DND-41 (cell line): ENCODE data around the gene CPNE9.

Experiments
- ATAC-seq: fragments of 200-7000 bp; cut with Tn5 transposase; 3 replicates; pipeline ENCODE4 v1.9.1; 2021; ENCODE audit warnings: low read depth; ENCODE audit not compliant: insufficient read depth
- DNase-seq: peaks from one replicate; pipeline ENCODE4 v3.0.0-alpha.2; 2020
- H2AFZ ChIP-seq: 2 replicates; pipeline ENCODE4 v1.6.0; 2012; ENCODE audit warnings: low read depth, low read length
- H3K27ac ChIP-seq: 2 replicates; pipeline ENCODE4 v1.5.1; 2012; ENCODE audit warnings: low read length, inconsistent platforms
- H3K27me3 ChIP-seq: fragments of 200-600 bp; sonication (generic); 2 replicates; pipeline ENCODE4 v1.6.0; 2012; ENCODE audit warnings: low read length, mild to moderate bottlenecking, inconsistent platforms; ENCODE audit not compliant: insufficient read depth, poor library complexity
- H3K36me3 ChIP-seq: 2 replicates; pipeline ENCODE4 v1.5.1; 2012; ENCODE audit warnings: low read length, inconsistent platforms; ENCODE audit not compliant: insufficient read depth
- H3K4me1 ChIP-seq: 2 replicates; pipeline ENCODE4 v1.5.1; 2012; ENCODE audit warnings: mild to moderate bottlenecking, low read length; ENCODE audit not compliant: insufficient read depth
- H3K4me2 ChIP-seq: 2 replicates; pipeline ENCODE4 v1.6.0; 2012; ENCODE audit warnings: mild to moderate bottlenecking, moderate library complexity, low read length, inconsistent platforms; ENCODE audit not compliant: insufficient read depth
- H3K4me3 ChIP-seq, 2 experiments: fragments of 200-600 bp in 1 of 2; shearing (Covaris generic) in 1 of 2; 2 replicates each; pipeline ENCODE4 v1.5.1; 2012 to 2016; ENCODE audit warnings: inconsistent platforms in 2 of 2, low read length in 2 of 2, mild to moderate bottlenecking in 2 of 2, low read depth in 1 of 2, moderate library complexity in 1 of 2
- H3K79me2 ChIP-seq: 2 replicates; pipeline ENCODE4 v1.6.0; 2012; ENCODE audit warnings: low read length, inconsistent platforms; ENCODE audit not compliant: insufficient read depth
- H3K9ac ChIP-seq: 2 replicates; pipeline ENCODE4 v1.6.0; 2012; ENCODE audit warnings: low read depth, mild to moderate bottlenecking, inconsistent platforms, low read length, moderate library complexity
- H3K9me3 ChIP-seq: 2 replicates; pipeline ENCODE4 v1.5.1; 2012; ENCODE audit warnings: low read length, moderate library complexity, mild to moderate bottlenecking, inconsistent platforms; ENCODE audit not compliant: insufficient read depth, severe bottlenecking
- H4K20me1 ChIP-seq: 2 replicates; pipeline ENCODE4 v1.6.0; 2012; ENCODE audit warnings: low read length; ENCODE audit not compliant: insufficient read depth
- EZH2 ChIP-seq: IDR thresholded peaks from 3 replicates; pipeline ENCODE4 v1.6.1; 2012; ENCODE audit warnings: borderline replicate concordance, low read depth, mild to moderate bottlenecking, moderate library complexity, low read length, inconsistent platforms; ENCODE audit not compliant: severe bottlenecking
- TF ChIP-seq, protein P1 (sequence below): IDR thresholded peaks from 2 replicates; pipeline ENCODE4 v1.5.1; 2012; ENCODE audit warnings: borderline replicate concordance, low read length, moderate library complexity, mild to moderate bottlenecking; ENCODE audit not compliant: poor library complexity, severe bottlenecking; ENCODE audit errors: extremely low read depth

Gene CPNE9

DNA sequence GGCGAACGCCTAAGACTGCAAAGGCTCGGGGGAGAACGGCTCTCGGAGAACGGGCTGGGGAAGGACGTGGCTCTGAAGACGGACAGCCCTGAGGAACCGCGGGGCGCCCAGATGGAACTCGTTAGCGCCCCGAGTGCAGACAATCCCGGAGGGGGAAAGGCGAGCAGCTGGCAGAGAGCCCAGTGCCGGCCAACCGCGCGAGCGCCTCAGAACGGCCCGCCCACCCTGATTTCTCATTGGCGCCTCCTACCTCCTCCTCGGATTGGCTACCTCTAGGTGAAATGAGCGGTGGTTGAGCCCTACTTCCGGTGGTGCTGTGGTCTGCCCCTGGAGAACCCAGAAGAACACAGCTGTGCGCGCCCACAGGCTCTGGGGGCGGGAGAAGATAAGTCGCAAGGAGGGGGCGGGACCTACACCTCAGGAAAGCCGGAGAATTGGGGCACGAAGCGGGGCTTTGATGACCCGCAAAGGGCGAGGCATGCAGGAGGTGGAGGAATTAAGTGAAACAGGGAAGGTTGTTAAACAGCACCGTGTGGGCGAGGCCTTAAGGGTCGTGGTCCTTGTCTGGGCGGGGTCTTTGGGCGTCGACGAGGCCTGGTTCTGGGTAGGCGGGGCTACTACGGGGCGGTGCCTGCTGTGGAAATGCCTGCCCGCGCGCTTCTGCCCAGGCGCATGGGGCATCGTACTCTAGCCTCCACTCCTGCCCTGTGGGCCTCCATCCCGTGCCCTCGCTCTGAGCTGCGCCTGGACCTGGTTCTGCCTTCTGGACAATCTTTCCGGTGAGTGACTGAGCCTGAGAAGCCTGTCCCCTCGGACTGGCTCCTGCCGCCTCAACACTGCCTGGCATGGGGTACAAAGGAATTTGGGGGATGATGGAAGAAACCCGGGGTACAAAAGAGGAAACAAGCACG is 46.3 kb downstream of the CPNE9 start, which contains the start of gene OGG1:
TSS of gene OGG1 (plus strand) at position 308 of the 911 bp plus-strand sequence. CDS start at position 643, 335 bp downstream.
- TF ChIP-seq, protein P1, sequence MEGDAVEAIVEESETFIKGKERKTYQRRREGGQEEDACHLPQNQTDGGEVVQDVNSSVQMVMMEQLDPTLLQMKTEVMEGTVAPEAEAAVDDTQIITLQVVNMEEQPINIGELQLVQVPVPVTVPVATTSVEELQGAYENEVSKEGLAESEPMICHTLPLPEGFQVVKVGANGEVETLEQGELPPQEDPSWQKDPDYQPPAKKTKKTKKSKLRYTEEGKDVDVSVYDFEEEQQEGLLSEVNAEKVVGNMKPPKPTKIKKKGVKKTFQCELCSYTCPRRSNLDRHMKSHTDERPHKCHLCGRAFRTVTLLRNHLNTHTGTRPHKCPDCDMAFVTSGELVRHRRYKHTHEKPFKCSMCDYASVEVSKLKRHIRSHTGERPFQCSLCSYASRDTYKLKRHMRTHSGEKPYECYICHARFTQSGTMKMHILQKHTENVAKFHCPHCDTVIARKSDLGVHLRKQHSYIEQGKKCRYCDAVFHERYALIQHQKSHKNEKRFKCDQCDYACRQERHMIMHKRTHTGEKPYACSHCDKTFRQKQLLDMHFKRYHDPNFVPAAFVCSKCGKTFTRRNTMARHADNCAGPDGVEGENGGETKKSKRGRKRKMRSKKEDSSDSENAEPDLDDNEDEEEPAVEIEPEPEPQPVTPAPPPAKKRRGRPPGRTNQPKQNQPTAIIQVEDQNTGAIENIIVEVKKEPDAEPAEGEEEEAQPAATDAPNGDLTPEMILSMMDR: no peak
- no peak for TF ChIP-seq EZH2
- peak within 1 kb of the TSS; percentile 75 for H3K27ac ChIP-seq
- no peaks in the 10 kb centered on the region for H3K9me3 ChIP-seq
- H4K20me1 ChIP-seq: no peaks in the 10 kb centered on the region; the same call in 1 of the 2 replicates
- H3K4me1 ChIP-seq: peaks cover 26% of the 10 kb centered on the region
- no peaks in the 10 kb centered on the region for H3K27me3 ChIP-seq
- peak within 1 kb of the TSS; percentile 49 to 78; a peak in 3 of 4 replicates for H3K4me3 ChIP-seq
- peaks cover 4% of the 10 kb centered on the region for H3K79me2 ChIP-seq
- H2AFZ ChIP-seq: peak within 1 kb of the TSS; percentile 91
- peak; percentile 99 for DNase-seq
- peak; percentile 95 for ATAC-seq
- H3K9ac ChIP-seq: peak within 1 kb of the TSS; percentile 60
- H3K36me3 ChIP-seq: peaks cover 52% of the 10 kb centered on the region
- peak within 1 kb of the TSS; percentile 94 for H3K4me2 ChIP-seq

DNA sequence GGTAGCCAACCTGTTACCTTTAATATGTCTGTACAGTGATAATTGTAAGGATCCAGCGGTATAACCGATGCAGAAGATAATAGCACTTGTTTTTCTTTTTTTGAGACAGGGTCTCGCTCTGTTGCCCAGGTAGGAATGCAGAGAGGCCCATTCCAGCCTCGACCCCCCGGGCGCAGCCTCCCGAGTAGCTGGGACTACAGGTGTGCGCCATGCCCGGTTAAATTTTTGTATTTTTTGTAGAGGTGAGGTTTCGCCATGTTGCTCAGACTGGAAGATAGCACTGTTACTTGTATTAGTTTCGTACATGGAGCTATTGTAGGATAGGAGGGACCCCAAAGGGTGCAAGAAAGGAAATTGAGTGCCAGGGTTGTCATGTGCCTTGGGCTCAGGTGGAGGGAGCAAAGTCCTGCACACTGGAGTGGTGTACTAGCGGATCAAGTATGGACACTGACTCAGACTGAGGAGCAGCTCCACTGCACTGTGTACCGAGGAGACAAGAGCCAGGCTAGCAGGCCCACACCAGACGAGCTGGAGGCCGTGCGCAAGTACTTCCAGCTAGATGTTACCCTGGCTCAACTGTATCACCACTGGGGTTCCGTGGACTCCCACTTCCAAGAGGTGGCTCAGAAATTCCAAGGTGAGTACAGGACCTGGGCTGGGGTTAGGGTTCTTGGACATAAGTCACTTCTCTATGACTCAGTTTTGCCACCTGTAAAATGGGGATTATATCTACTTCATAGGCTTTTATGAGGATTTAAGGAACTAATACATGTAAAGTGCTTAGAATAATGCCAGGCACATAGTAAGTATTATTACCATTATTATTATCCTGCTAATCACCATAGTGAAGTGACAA is 47.2 kb downstream of the CPNE9 start:
- Histone ChIP-seq H4K20me1 (no peaks in the 10 kb centered on the region; the same call in 1 of the 2 replicates), H3K9ac (peak overlapping the region; percentile 60), H3K27me3 (no peaks in the 10 kb centered on the region), H3K27ac (peak overlapping the region; percentile 75), H2AFZ (peak overlapping the region; percentile 87), H3K4me2 (peak overlapping the region; percentile 94), H3K9me3 (no peaks in the 10 kb centered on the region), H3K36me3 (peaks cover 45% of the 10 kb centered on the region), H3K4me3 (peak overlapping the region; percentile 49 to 78; a peak in 3 of 4 replicates), H3K4me1 (peaks cover 26% of the 10 kb centered on the region), H3K79me2 (peaks cover 4% of the 10 kb centered on the region)
- DNase-seq: no peak
- TF ChIP-seq, protein P1: no peak
- no peak for TF ChIP-seq EZH2
- ATAC-seq: no peak

DNA sequence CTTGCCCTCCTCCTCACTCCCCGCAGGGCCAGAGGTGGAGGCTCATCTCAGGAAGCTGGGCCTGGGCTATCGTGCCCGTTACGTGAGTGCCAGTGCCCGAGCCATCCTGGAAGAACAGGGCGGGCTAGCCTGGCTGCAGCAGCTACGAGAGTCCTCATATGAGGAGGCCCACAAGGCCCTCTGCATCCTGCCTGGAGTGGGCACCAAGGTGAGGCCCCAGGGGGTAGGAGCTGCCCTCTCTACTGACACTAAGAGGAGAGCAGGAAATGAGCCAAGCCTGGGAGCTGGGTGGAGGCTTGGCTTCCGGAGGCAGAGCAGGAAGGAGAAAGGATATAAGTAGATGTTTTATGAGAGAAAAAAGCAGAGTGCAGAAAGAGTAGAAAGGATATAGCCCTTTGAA is 51.0 kb downstream of the CPNE9 start:
- no peak for DNase-seq
- Histone ChIP-seq H3K36me3 (peaks cover 32% of the 10 kb centered on the region), H4K20me1 (no peaks in the 10 kb centered on the region; the same call in 1 of the 2 replicates), H3K9ac (no peak overlapping the region), H3K27ac (no peak overlapping the region), H3K79me2 (peaks cover 4% of the 10 kb centered on the region), H3K9me3 (no peaks in the 10 kb centered on the region), H3K4me2 (no peak overlapping the region), H2AFZ (no peak overlapping the region), H3K4me3 (no peak overlapping the region), H3K27me3 (no peaks in the 10 kb centered on the region), H3K4me1 (peaks cover 19% of the 10 kb centered on the region)
- ATAC-seq: no peak
- TF ChIP-seq, protein P1: no peak
- no peak for TF ChIP-seq EZH2
